Measurements from ENCODE around the gene EML1. TPM values are rescaled to one million over a fixed set of nuclear protein-coding genes. Genes with fewer than 3 reads are reported as not detected.

The EML1 gene
- total RNA-seq, 4 donors from 2014 or later, result 92.3 to 131 (median 119) TPM

DNA sequence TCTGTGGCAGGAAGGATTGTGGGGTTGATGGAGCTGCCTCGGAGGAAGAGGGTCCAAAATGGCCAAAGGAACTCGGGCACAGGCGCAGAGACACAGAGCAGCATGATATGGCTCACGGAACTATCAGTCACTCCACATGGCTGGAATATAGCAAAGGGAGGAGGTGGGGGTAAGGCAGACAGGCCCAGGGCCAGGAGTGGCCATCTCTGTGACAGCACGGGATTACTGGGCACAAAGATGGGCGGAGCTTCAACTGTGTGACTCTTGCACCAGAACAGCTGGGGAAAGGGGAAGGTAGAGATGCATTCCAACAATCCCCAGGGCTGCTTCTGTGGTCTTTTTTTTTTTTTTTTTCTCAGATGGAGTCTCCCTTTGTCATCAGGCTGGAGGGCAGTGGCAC, 24.8 kb upstream of the EML1 start:
- TF ChIP-seq, protein P1, sequence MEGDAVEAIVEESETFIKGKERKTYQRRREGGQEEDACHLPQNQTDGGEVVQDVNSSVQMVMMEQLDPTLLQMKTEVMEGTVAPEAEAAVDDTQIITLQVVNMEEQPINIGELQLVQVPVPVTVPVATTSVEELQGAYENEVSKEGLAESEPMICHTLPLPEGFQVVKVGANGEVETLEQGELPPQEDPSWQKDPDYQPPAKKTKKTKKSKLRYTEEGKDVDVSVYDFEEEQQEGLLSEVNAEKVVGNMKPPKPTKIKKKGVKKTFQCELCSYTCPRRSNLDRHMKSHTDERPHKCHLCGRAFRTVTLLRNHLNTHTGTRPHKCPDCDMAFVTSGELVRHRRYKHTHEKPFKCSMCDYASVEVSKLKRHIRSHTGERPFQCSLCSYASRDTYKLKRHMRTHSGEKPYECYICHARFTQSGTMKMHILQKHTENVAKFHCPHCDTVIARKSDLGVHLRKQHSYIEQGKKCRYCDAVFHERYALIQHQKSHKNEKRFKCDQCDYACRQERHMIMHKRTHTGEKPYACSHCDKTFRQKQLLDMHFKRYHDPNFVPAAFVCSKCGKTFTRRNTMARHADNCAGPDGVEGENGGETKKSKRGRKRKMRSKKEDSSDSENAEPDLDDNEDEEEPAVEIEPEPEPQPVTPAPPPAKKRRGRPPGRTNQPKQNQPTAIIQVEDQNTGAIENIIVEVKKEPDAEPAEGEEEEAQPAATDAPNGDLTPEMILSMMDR (IDR thresholded peaks at IDR 0.05), result no peak
- TF ChIP-seq POLR2AphosphoS5 (IDR thresholded peaks at IDR 0.05) (no peak), EP300 (IDR thresholded peaks at IDR 0.05) (no peak), POLR2A (IDR thresholded peaks at IDR 0.05; ENCODE audit: low read depth) (no peak)
- Histone ChIP-seq H3K27ac (replicated peaks in 1 of 4) (peak overlapping the region; percentile 67 to 84 (median 80)), H3K4me3 (no peak overlapping the region), H3K27me3 (no peaks in the 10 kb centered on the region), H3K4me1 (peaks cover 16 to 54% (median 45%) of the 10 kb centered on the region in 4 donors), H3K36me3 (no peaks in the 10 kb centered on the region), H3K9me3 (no peaks in the 10 kb centered on the region)
- DNase-seq (ENCODE audit: extremely low spot score), result no peak
- intact Hi-C loops (cut with DNase I), result no loop called here
- 88% methylated on average over 6 of the region's 6 CpGs for WGBS

GRCh38 chr14:99769123-99769522, 24.1 kb upstream of the EML1 start:
- Histone ChIP-seq H3K9me3 (no peaks in the 10 kb centered on the region), H3K36me3 (no peaks in the 10 kb centered on the region), H3K4me1 (peaks cover 22 to 61% (median 53%) of the 10 kb centered on the region in 4 donors), H3K27ac (replicated peaks in 1 of 4) (peak overlapping the region in 1 of 4 donors; percentile 78), H3K4me3 (no peak overlapping the region), H3K27me3 (no peaks in the 10 kb centered on the region)
- DNase-seq (ENCODE audit: extremely low spot score), result no peak
- intact Hi-C loops (cut with DNase I), result no loop called here
- TF ChIP-seq, protein P1 (IDR thresholded peaks at IDR 0.05), result no peak
- TF ChIP-seq POLR2A (IDR thresholded peaks at IDR 0.05; ENCODE audit: low read depth) (no peak), POLR2AphosphoS5 (IDR thresholded peaks at IDR 0.05) (no peak), EP300 (IDR thresholded peaks at IDR 0.05) (no peak)
- 97% methylated on average over 5 of the region's 6 CpGs for WGBS

DNA sequence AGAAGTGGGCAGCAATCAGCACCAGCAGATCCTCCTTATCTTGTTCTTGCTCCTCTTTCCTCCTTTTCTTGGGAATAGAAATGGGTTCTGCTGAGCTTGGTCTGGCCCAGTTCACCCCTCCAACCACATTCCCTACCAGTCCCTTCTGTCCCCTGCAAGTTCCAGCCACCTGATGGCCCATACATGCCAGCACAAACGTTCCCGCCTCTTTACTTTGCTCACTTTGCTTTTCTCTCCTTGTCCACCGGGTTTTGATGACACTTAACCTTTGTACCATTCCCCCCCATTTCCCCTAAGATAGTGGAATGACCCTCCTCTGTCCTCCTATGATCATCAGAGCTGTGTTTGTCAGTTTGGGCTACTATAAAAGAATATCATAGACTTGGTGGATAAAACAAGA, 23.4 kb upstream of the EML1 start:
- WGBS, result 75% methylated on average over 3 of the region's 3 CpGs
- peaks cover 29 to 68% (median 59%) of the 10 kb centered on the region in 4 donors for H3K4me1 ChIP-seq
- H3K4me3 ChIP-seq, result no peak overlapping the region
- no peaks in the 10 kb centered on the region for H3K36me3 ChIP-seq
- no peaks in the 10 kb centered on the region for H3K27me3 ChIP-seq
- no peak overlapping the region for H3K27ac ChIP-seq (replicated peaks in 1 of 4)
- intact Hi-C loops (cut with DNase I), result no loop called here
- TF ChIP-seq POLR2A (IDR thresholded peaks at IDR 0.05; ENCODE audit: low read depth), result no peak
- no peak for TF ChIP-seq POLR2AphosphoS5 (IDR thresholded peaks at IDR 0.05)
- TF ChIP-seq EP300 (IDR thresholded peaks at IDR 0.05), result no peak
- TF ChIP-seq, protein P1 (IDR thresholded peaks at IDR 0.05), result no peak
- no peaks in the 10 kb centered on the region for H3K9me3 ChIP-seq
- no peak for DNase-seq (ENCODE audit: extremely low spot score)

- Histone ChIP-seq H3K9me3 (no peaks in the 10 kb centered on the region), H3K4me3 (no peak overlapping the region), H3K36me3 (no peaks in the 10 kb centered on the region), H3K4me1 (peaks cover 22 to 61% (median 52%) of the 10 kb centered on the region in 4 donors), H3K27ac (replicated peaks in 1 of 4) (peak overlapping the region; percentile 68 to 85 (median 78)), H3K27me3 (no peaks in the 10 kb centered on the region)
- no peak for DNase-seq (ENCODE audit: extremely low spot score)
- TF ChIP-seq EP300 (IDR thresholded peaks at IDR 0.05) (no peak), POLR2AphosphoS5 (IDR thresholded peaks at IDR 0.05) (no peak), POLR2A (IDR thresholded peaks at IDR 0.05; ENCODE audit: low read depth) (no peak)
- TF ChIP-seq, protein P1 (IDR thresholded peaks at IDR 0.05), result no peak
- intact Hi-C loops (cut with DNase I), result no loop called here
- 79% methylated on average over 8 of the region's 8 CpGs for whole genome bisulfite sequencing
Measured at GRCh38 chr14:99772371-99773283, 20.6 kb upstream of the EML1 start.

Data from esophagus muscularis mucosa (tissue), 4 donors.